Brain microvascular endothelial cell (primary cell): ENCODE data around the gene EXTL1.

Experiments
- DNase-seq: peaks from one replicate; pipeline ENCODE4 v3.0.0-alpha.2; 2020
- H3K27ac ChIP-seq: fragments of 250-450 bp; sonication (Bioruptor Pico); 2 replicates; pipeline ENCODE4 v1.5.1; 2020; ENCODE audit warnings: mild to moderate bottlenecking, moderate library complexity
- H3K27me3 ChIP-seq: fragments of 250-450 bp; sonication (Bioruptor Pico); replicated peaks from 2 replicates; pipeline ENCODE4 v1.5.1; 2020; ENCODE audit warnings: mild to moderate bottlenecking
- H3K36me3 ChIP-seq: fragments of 250-450 bp; sonication (Bioruptor Pico); replicated peaks from 2 replicates; pipeline ENCODE4 v1.5.1; 2020; ENCODE audit warnings: mild to moderate bottlenecking
- H3K4me3 ChIP-seq: 2 replicates; pipeline ENCODE4 v1.5.1; 2011; ENCODE audit warnings: low read depth, mild to moderate bottlenecking, control low read depth, low read length, moderate library complexity
- CTCF ChIP-seq: IDR thresholded peaks from 2 replicates; pipeline ENCODE4 v1.5.1; 2011; ENCODE audit warnings: low read depth, mild to moderate bottlenecking, moderate library complexity, low read length, control low read depth, inconsistent platforms; ENCODE audit errors: missing control alignments
- in situ Hi-C: cut with HindIII; loops from 2 replicates; pipeline ENCODE4 v1.10.0; 2017; ENCODE audit warnings: low sequenced_read_pairs, low pct_ligation_motif_present

Gene EXTL1

GRCh38 chr1:26058052-26058595 lies 36.5 kb downstream of the EXTL1 start:
- no peak overlapping the region for H3K4me3 ChIP-seq
- in situ Hi-C loops = no loop called here
- peaks cover 35% of the 10 kb centered on the region for H3K27me3 ChIP-seq
- TF ChIP-seq CTCF = no peak
- no peaks in the 10 kb centered on the region for H3K36me3 ChIP-seq
- no peak for DNase-seq
- H3K27ac ChIP-seq = no peak overlapping the region

GRCh38 chr1:26059906-26060305 lies 38.3 kb downstream of the EXTL1 start:
- DNase-seq = no peak
- H3K4me3 ChIP-seq = no peak overlapping the region
- in situ Hi-C loops = no loop called here
- no peak for TF ChIP-seq CTCF
- H3K27me3 ChIP-seq = peaks cover 27% of the 10 kb centered on the region
- no peaks in the 10 kb centered on the region for H3K36me3 ChIP-seq
- H3K27ac ChIP-seq = no peak overlapping the region

- H3K27ac ChIP-seq = no peak overlapping the region
- no peak for DNase-seq
- no peaks in the 10 kb centered on the region for H3K36me3 ChIP-seq
- no peak for TF ChIP-seq CTCF
- H3K27me3 ChIP-seq = peaks cover 21% of the 10 kb centered on the region
- H3K4me3 ChIP-seq = no peak overlapping the region
- in situ Hi-C loops = no loop called here
These were observed 39.4 kb downstream of the EXTL1 start for GRCh38 chr1:26060832-26061574.

GRCh38 chr1:26064553-26064952 lies 43.0 kb downstream of the EXTL1 start:
- Histone ChIP-seq H3K4me3 (no peak overlapping the region), H3K27me3 (peaks cover 15% of the 10 kb centered on the region), H3K36me3 (no peaks in the 10 kb centered on the region), H3K27ac (no peak overlapping the region)
- no peak for TF ChIP-seq CTCF
- in situ Hi-C loops = no loop called here
- no peak for DNase-seq

- Histone ChIP-seq H3K27ac (no peak overlapping the region), H3K4me3 (no peak overlapping the region), H3K27me3 (peaks cover 9% of the 10 kb centered on the region), H3K36me3 (no peaks in the 10 kb centered on the region)
- in situ Hi-C loops = no loop called here
- no peak for DNase-seq
- no peak for TF ChIP-seq CTCF
These were observed 44.6 kb downstream of the EXTL1 start for GRCh38 chr1:26066160-26066559.
